SK-N-SH treated with all-trans-retinoic acid at 6 μM for 48 hours (cell line): Measurements from ENCODE around the gene ERBIN.

Experiments
- ATAC-seq: fragments of 200-7000 bp; cut with Tn5 transposase; 3 replicates; pipeline ENCODE4 v1.9.1; 2020; ENCODE audit warnings: mild to moderate bottlenecking, moderate library complexity
- ARNTL ChIP-seq: fragments of 450-650 bp; formaldehyde crosslinking; IDR thresholded peaks from 2 replicates; pipeline ENCODE4 v1.5.0; 2020; ENCODE audit warnings: low read depth, mild to moderate bottlenecking, moderate library complexity, borderline replicate concordance
- CSDC2 ChIP-seq: fragments of 250-450 bp; sonication (Bioruptor Pico); IDR thresholded peaks from 2 replicates; pipeline ENCODE4 v1.5.0; 2020; ENCODE audit warnings: mild to moderate bottlenecking, moderate library complexity
- ESRRG ChIP-seq: fragments of 250-450 bp; sonication (Bioruptor Pico); IDR thresholded peaks from 2 replicates; pipeline ENCODE4 v1.6.1; 2021; ENCODE audit warnings: mild to moderate bottlenecking
- GLIS3 ChIP-seq: fragments of 250-450 bp; sonication (Bioruptor Pico); IDR thresholded peaks from 2 replicates; pipeline ENCODE4 v1.5.0; 2020; ENCODE audit warnings: mild to moderate bottlenecking, moderate library complexity
- ISL1 ChIP-seq: fragments of 250-450 bp; sonication (Bioruptor Pico); IDR thresholded peaks from 2 replicates; pipeline ENCODE4 v2.1.2; 2022; ENCODE audit warnings: mild to moderate bottlenecking, moderate library complexity
- OSR1 ChIP-seq: fragments of 250-450 bp; sonication (Bioruptor Pico); IDR thresholded peaks from 2 replicates; pipeline ENCODE4 v1.8.0; 2022; ENCODE audit warnings: moderate library complexity, mild to moderate bottlenecking, inconsistent platforms
- PPARA ChIP-seq: fragments of 250-450 bp; sonication (Bioruptor Pico); IDR thresholded peaks from 2 replicates; pipeline ENCODE4 v1.5.0; 2020; ENCODE audit warnings: mild to moderate bottlenecking, borderline replicate concordance
- SNAI2 ChIP-seq: fragments of 250-450 bp; sonication (Bioruptor Pico); IDR thresholded peaks from 2 replicates; pipeline ENCODE4 v1.5.0; 2020; ENCODE audit warnings: mild to moderate bottlenecking, moderate library complexity
- TOX ChIP-seq: fragments of 250-450 bp; sonication (Bioruptor Pico); IDR thresholded peaks from 2 replicates; pipeline ENCODE4 v1.8.0; 2021; ENCODE audit warnings: mild to moderate bottlenecking, moderate library complexity, borderline replicate concordance
- ZC3H10 ChIP-seq: fragments of 250-450 bp; sonication (Bioruptor Pico); IDR thresholded peaks from 2 replicates; pipeline ENCODE4 v1.5.1; 2021; ENCODE audit warnings: mild to moderate bottlenecking, moderate library complexity
- ZFP3 ChIP-seq: fragments of 250-450 bp; sonication (Bioruptor Pico); IDR thresholded peaks from 2 replicates; pipeline ENCODE4 v1.5.0; 2020; ENCODE audit warnings: mild to moderate bottlenecking, moderate library complexity
- ZFP30 ChIP-seq: fragments of 450-650 bp; formaldehyde crosslinking; IDR thresholded peaks from 2 replicates; pipeline ENCODE4 v1.5.0; 2022; ENCODE audit warnings: mild to moderate bottlenecking, moderate library complexity
- ZNF565 ChIP-seq: fragments of 450-650 bp; formaldehyde crosslinking; conservative IDR thresholded peaks from 2 replicates; pipeline ENCODE4 v1.5.0; 2020; ENCODE audit warnings: low read depth, mild to moderate bottlenecking, moderate library complexity
- ZNF70 ChIP-seq: fragments of 450-650 bp; formaldehyde crosslinking; IDR thresholded peaks from 2 replicates; pipeline ENCODE4 v1.5.0; 2020; ENCODE audit warnings: mild to moderate bottlenecking, moderate library complexity
- ZNF8 ChIP-seq: fragments of 450-650 bp; formaldehyde crosslinking; IDR thresholded peaks from 2 replicates; pipeline ENCODE4 v1.5.0; 2020; ENCODE audit warnings: mild to moderate bottlenecking, moderate library complexity
- TF ChIP-seq, protein P1 (sequence below): fragments of 250-450 bp; sonication (Bioruptor Pico); IDR thresholded peaks from 2 replicates; pipeline ENCODE4 v1.5.0; 2020; ENCODE audit warnings: mild to moderate bottlenecking, moderate library complexity
- TF ChIP-seq, protein P2 (sequence below): fragments of 250-450 bp; sonication (Bioruptor Pico); IDR thresholded peaks from 2 replicates; pipeline ENCODE4 v1.8.0; 2020; ENCODE audit warnings: mild to moderate bottlenecking, moderate library complexity, borderline replicate concordance
- TF ChIP-seq, protein P3 (sequence below): fragments of 250-450 bp; sonication (Bioruptor Pico); IDR thresholded peaks from 2 replicates; pipeline ENCODE4 v1.5.1; 2020; ENCODE audit warnings: low read depth, mild to moderate bottlenecking, moderate library complexity
- TF ChIP-seq, protein P4 (sequence below): fragments of 250-450 bp; sonication (Bioruptor Pico); IDR thresholded peaks from 2 replicates; pipeline ENCODE4 v1.5.1; 2021; ENCODE audit warnings: mild to moderate bottlenecking, moderate library complexity
- TF ChIP-seq, protein P5 (sequence below): fragments of 250-450 bp; sonication (Bioruptor Pico); IDR thresholded peaks from 2 replicates; pipeline ENCODE4 v1.8.0; 2021; ENCODE audit warnings: low read depth, mild to moderate bottlenecking, moderate library complexity, borderline replicate concordance

Gene ERBIN

DNA sequence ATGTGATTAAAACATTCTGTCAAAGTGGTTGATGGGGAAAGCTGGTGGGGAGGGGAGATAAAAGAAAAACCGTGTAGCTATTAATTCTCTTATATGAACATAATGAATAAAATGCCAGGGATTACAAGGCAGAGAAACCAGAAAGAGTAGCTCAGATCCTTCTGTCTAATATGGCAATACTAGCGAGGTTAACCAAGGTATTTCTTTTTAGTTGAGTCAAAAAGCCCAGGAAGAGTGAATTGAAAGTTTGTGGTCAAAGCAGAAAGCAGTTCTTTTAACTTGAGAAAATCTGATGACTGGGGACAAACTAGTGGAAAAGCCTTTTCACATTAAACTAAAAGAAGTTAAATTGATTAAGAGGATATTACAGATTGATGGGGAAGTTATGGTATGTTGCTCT is 76.0 kb downstream of the ERBIN start:
- TF ChIP-seq PPARA (CRISPR knock-in tag) (no peak), ZFP3 (CRISPR knock-in tag) (no peak), ZFP30 (CRISPR knock-in tag) (no peak), OSR1 (CRISPR knock-in tag) (no peak), ISL1 (no peak), ESRRG (CRISPR knock-in tag) (no peak)
- no peak for ATAC-seq

DNA sequence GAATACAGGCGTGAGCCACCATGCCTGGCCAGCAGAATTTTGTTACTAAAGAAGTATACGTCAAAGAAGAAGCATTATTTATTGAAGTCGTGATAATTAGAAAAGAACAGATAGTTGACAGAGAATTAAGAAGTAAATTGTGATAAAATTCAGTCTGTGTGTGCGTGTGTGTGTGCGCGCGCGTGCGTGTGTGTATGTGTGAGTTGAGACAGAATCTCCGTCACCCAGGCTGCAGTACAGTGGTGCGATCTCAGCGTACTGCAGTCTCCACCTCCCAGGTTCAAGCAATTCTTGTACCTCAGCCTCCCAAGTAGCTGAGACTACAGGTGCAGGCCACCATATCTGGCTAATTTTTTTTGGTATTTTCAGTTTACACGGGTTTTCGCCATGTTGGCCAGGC is 77.8 kb downstream of the ERBIN start:
- no peak for TF ChIP-seq ZNF565
- TF ChIP-seq, protein P1, sequence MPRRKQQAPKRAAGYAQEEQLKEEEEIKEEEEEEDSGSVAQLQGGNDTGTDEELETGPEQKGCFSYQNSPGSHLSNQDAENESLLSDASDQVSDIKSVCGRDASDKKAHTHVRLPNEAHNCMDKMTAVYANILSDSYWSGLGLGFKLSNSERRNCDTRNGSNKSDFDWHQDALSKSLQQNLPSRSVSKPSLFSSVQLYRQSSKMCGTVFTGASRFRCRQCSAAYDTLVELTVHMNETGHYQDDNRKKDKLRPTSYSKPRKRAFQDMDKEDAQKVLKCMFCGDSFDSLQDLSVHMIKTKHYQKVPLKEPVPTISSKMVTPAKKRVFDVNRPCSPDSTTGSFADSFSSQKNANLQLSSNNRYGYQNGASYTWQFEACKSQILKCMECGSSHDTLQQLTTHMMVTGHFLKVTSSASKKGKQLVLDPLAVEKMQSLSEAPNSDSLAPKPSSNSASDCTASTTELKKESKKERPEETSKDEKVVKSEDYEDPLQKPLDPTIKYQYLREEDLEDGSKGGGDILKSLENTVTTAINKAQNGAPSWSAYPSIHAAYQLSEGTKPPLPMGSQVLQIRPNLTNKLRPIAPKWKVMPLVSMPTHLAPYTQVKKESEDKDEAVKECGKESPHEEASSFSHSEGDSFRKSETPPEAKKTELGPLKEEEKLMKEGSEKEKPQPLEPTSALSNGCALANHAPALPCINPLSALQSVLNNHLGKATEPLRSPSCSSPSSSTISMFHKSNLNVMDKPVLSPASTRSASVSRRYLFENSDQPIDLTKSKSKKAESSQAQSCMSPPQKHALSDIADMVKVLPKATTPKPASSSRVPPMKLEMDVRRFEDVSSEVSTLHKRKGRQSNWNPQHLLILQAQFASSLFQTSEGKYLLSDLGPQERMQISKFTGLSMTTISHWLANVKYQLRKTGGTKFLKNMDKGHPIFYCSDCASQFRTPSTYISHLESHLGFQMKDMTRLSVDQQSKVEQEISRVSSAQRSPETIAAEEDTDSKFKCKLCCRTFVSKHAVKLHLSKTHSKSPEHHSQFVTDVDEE (CRISPR knock-in tag): no peak
- no peak for TF ChIP-seq ZNF8 (CRISPR knock-in tag)
- TF ChIP-seq ZFP3 (CRISPR knock-in tag): no peak
- TF ChIP-seq, protein P2, sequence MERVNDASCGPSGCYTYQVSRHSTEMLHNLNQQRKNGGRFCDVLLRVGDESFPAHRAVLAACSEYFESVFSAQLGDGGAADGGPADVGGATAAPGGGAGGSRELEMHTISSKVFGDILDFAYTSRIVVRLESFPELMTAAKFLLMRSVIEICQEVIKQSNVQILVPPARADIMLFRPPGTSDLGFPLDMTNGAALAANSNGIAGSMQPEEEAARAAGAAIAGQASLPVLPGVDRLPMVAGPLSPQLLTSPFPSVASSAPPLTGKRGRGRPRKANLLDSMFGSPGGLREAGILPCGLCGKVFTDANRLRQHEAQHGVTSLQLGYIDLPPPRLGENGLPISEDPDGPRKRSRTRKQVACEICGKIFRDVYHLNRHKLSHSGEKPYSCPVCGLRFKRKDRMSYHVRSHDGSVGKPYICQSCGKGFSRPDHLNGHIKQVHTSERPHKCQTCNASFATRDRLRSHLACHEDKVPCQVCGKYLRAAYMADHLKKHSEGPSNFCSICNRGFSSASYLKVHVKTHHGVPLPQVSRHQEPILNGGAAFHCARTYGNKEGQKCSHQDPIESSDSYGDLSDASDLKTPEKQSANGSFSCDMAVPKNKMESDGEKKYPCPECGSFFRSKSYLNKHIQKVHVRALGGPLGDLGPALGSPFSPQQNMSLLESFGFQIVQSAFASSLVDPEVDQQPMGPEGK (CRISPR knock-in tag): no peak
- TF ChIP-seq SNAI2 (CRISPR knock-in tag): no peak
- no peak for TF ChIP-seq PPARA (CRISPR knock-in tag)
- TF ChIP-seq ZC3H10 (CRISPR knock-in tag): no peak
- TF ChIP-seq ESRRG (CRISPR knock-in tag): no peak
- TF ChIP-seq, protein P3, sequence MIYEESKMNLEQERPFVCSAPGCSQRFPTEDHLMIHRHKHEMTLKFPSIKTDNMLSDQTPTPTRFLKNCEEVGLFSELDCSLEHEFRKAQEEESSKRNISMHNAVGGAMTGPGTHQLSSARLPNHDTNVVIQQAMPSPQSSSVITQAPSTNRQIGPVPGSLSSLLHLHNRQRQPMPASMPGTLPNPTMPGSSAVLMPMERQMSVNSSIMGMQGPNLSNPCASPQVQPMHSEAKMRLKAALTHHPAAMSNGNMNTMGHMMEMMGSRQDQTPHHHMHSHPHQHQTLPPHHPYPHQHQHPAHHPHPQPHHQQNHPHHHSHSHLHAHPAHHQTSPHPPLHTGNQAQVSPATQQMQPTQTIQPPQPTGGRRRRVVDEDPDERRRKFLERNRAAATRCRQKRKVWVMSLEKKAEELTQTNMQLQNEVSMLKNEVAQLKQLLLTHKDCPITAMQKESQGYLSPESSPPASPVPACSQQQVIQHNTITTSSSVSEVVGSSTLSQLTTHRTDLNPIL: no peak
- no peak for TF ChIP-seq GLIS3 (CRISPR knock-in tag)
- no peak for ATAC-seq

DNA sequence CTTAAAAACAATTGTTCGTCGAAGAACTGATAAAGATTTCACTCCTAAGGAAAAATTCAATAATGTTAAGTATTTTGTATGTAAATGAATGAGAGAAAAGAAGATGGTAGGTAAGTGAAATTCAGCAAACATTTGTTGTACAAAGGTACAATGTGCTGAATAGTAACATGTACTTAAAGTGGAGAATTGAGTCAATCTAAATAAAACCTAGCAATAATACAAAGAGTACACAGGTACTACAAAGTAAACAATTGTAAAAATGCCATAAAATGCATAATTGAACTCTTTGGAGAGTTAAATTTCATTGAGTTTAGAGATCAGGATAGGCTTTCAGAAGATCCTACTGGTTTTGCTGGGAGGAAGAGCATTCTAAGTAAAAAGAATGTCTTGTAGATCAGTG is 82.9 kb downstream of the ERBIN start:
- no peak for TF ChIP-seq ARNTL (CRISPR knock-in tag)
- no peak for TF ChIP-seq CSDC2 (CRISPR knock-in tag)
- no peak for TF ChIP-seq PPARA (CRISPR knock-in tag)
- TF ChIP-seq ZNF70 (CRISPR knock-in tag): no peak
- TF ChIP-seq TOX: no peak
- TF ChIP-seq, protein P4, sequence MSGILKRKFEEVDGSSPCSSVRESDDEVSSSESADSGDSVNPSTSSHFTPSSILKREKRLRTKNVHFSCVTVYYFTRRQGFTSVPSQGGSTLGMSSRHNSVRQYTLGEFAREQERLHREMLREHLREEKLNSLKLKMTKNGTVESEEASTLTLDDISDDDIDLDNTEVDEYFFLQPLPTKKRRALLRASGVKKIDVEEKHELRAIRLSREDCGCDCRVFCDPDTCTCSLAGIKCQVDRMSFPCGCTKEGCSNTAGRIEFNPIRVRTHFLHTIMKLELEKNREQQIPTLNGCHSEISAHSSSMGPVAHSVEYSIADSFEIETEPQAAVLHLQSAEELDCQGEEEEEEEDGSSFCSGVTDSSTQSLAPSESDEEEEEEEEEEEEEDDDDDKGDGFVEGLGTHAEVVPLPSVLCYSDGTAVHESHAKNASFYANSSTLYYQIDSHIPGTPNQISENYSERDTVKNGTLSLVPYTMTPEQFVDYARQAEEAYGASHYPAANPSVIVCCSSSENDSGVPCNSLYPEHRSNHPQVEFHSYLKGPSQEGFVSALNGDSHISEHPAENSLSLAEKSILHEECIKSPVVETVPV: no peak
- TF ChIP-seq OSR1 (CRISPR knock-in tag): no peak
- TF ChIP-seq, protein P3: no peak
- no peak for TF ChIP-seq ZNF8 (CRISPR knock-in tag)
- TF ChIP-seq SNAI2 (CRISPR knock-in tag): no peak
- TF ChIP-seq ZC3H10 (CRISPR knock-in tag): no peak
- TF ChIP-seq GLIS3 (CRISPR knock-in tag): no peak
- TF ChIP-seq ZFP30 (CRISPR knock-in tag): no peak
- no peak for TF ChIP-seq ZFP3 (CRISPR knock-in tag)
- TF ChIP-seq, protein P5, sequence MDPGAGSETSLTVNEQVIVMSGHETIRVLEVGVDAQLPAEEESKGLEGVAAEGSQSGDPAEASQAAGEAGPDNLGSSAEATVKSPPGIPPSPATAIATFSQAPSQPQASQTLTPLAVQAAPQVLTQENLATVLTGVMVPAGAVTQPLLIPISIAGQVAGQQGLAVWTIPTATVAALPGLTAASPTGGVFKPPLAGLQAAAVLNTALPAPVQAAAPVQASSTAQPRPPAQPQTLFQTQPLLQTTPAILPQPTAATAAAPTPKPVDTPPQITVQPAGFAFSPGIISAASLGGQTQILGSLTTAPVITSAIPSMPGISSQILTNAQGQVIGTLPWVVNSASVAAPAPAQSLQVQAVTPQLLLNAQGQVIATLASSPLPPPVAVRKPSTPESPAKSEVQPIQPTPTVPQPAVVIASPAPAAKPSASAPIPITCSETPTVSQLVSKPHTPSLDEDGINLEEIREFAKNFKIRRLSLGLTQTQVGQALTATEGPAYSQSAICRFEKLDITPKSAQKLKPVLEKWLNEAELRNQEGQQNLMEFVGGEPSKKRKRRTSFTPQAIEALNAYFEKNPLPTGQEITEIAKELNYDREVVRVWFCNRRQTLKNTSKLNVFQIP (CRISPR knock-in tag): no peak
- ATAC-seq: no peak
